WTC11 (cell line): ENCODE results near the gene HLA-DPA1. TPM values are rescaled to one million over a fixed set of nuclear protein-coding genes. Genes with fewer than 3 reads are reported as not detected.

Experiments
- ATAC-seq: fragments of 200-7000 bp; cut with Tn5 transposase; 2 replicates; pipeline ENCODE4 v1.10.0; 2021; ENCODE audit warnings: mild to moderate bottlenecking, moderate library complexity
- CTCF ChIA-PET: fragments of 300-600 bp; sonication (Branson Sonifier 250); formaldehyde crosslinking; loops from one replicate; lab custom pipeline; 2021; ENCODE audit warnings: antibody characterized with exemption; lab: Charles Lee
- POLR2A ChIA-PET: fragments of 350-600 bp; sonication (Branson Sonifier 250); formaldehyde crosslinking; loops from one replicate; lab custom pipeline; 2021; ENCODE audit warnings: antibody characterized with exemption; lab: Charles Lee
- DNase-seq: peaks from one replicate; pipeline ENCODE4 v3.0.0; 2021; ENCODE audit warnings: low spot score
- H3K27ac Mint-ChIP-seq: 2 replicates; pipeline ENCODE4 v1.8.0; 2021; ENCODE audit warnings: mixed read lengths
- H3K27me3 Mint-ChIP-seq: 2 replicates; pipeline ENCODE4 v1.8.0; 2021; ENCODE audit warnings: low read depth, mild to moderate bottlenecking, moderate library complexity, mixed read lengths
- H3K36me3 Mint-ChIP-seq: 2 replicates; pipeline ENCODE4 v1.8.0; 2021; ENCODE audit warnings: mixed read lengths
- H3K4me1 Mint-ChIP-seq: 2 replicates; pipeline ENCODE4 v1.8.0; 2022; ENCODE audit warnings: mixed read lengths
- H3K4me3 Mint-ChIP-seq: 2 replicates; pipeline ENCODE4 v1.8.0; 2021; ENCODE audit warnings: mild to moderate bottlenecking, moderate library complexity, mixed read lengths
- H3K9me3 Mint-ChIP-seq: 2 replicates; pipeline ENCODE4 v1.8.0; 2021; ENCODE audit warnings: mixed read lengths
- ETV6 ChIP-seq: sonication (generic); formaldehyde crosslinking; IDR thresholded peaks from 2 replicates; pipeline ENCODE4 v1.8.1; 2022; ENCODE audit warnings: mild to moderate bottlenecking, missing genetic modification reagents
- HMGA2 ChIP-seq: fragments of 250-450 bp; sonication (Bioruptor Pico); IDR thresholded peaks from 2 replicates; pipeline ENCODE4 v1.4.0; 2021; ENCODE audit warnings: mild to moderate bottlenecking, moderate library complexity
- JAZF1 ChIP-seq: fragments of 250-450 bp; sonication (Bioruptor Pico); IDR thresholded peaks from 2 replicates; pipeline ENCODE4 v1.9.0; 2021; ENCODE audit warnings: moderate library complexity, mild to moderate bottlenecking, inconsistent platforms
- NR2C2 ChIP-seq: sonication (generic); formaldehyde crosslinking; IDR thresholded peaks from 2 replicates; pipeline ENCODE4 v1.8.0; 2022; ENCODE audit warnings: mild to moderate bottlenecking, missing genetic modification reagents
- SMAD4 ChIP-seq: sonication (generic); formaldehyde crosslinking; IDR thresholded peaks from 2 replicates; pipeline ENCODE4 v1.8.0; 2022; ENCODE audit warnings: mild to moderate bottlenecking, missing genetic modification reagents
- ZBTB21 ChIP-seq: sonication (generic); formaldehyde crosslinking; IDR thresholded peaks from 2 replicates; pipeline ENCODE4 v1.8.1; 2023; ENCODE audit warnings: mild to moderate bottlenecking, missing genetic modification reagents, borderline replicate concordance
- total RNA-seq: library from RNA; stranded (reverse); gene quantifications from 3 replicates; pipeline ENCODE4 v1.2.3, GENCODE V29; 2021
- TF ChIP-seq, protein P1 (sequence below): fragments of 250-450 bp; sonication (Bioruptor Pico); IDR thresholded peaks from 2 replicates; pipeline ENCODE4 v1.9.0; 2021; ENCODE audit warnings: mild to moderate bottlenecking, borderline replicate concordance
- TF ChIP-seq, protein P2 (sequence below): fragments of 250-450 bp; sonication (Bioruptor Pico); IDR thresholded peaks from 2 replicates; pipeline ENCODE4 v2.1.2; 2022; ENCODE audit warnings: mild to moderate bottlenecking, moderate library complexity
- TF ChIP-seq, protein P3 (sequence below): fragments of 250-450 bp; sonication (Bioruptor Pico); conservative IDR thresholded peaks from 2 replicates; pipeline ENCODE4 v1.9.0; 2021; ENCODE audit warnings: mild to moderate bottlenecking
- TF ChIP-seq, protein P4 (sequence below): sonication (generic); formaldehyde crosslinking; IDR thresholded peaks from 2 replicates; pipeline ENCODE4 v1.8.0; 2022; ENCODE audit warnings: mild to moderate bottlenecking, missing genetic modification reagents
- TF ChIP-seq, protein P5 (sequence below): fragments of 250-450 bp; sonication (Bioruptor Pico); IDR thresholded peaks from 2 replicates; pipeline ENCODE4 v1.9.0; 2021; ENCODE audit warnings: moderate library complexity, mild to moderate bottlenecking, inconsistent platforms, borderline replicate concordance
- TF ChIP-seq, protein P6 (sequence below): sonication (generic); formaldehyde crosslinking; IDR thresholded peaks from 2 replicates; pipeline ENCODE4 v1.8.1; 2023; ENCODE audit warnings: mild to moderate bottlenecking, missing genetic modification reagents
- TF ChIP-seq, protein P7 (sequence below): sonication (generic); formaldehyde crosslinking; IDR thresholded peaks from 2 replicates; pipeline ENCODE4 v1.8.0; 2022; ENCODE audit warnings: mild to moderate bottlenecking, missing genetic modification reagents

The HLA-DPA1 gene
- total RNA-seq, 1 experiment from 2014 or later: 4.9 TPM

DNA sequence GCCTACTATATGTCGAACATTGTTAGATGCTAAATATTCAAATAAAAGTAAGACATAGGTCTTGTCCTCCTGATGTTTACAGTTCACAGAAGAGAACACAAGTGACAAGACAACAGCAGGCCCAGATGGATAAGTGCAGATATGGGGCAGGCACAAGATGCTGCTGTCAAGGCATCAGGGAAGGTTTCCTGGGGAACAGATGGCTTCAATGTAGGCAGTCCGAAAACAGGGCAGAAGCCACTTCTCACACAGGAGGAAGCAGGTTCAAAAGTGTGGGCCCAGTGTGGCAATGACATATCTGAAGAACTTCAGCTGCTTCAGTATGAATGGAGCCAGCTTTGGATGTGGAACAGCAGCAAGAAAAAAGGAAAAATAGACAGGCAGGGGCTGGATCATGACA lies 34.9 kb upstream of the HLA-DPA1 start:
- TF ChIP-seq JAZF1 (CRISPR knock-in tag) (no peak), ZBTB21 (CRISPR knock-in tag) (no peak), HMGA2 (CRISPR knock-in tag) (no peak), SMAD4 (CRISPR knock-in tag) (no peak)
- TF ChIP-seq, protein P1, sequence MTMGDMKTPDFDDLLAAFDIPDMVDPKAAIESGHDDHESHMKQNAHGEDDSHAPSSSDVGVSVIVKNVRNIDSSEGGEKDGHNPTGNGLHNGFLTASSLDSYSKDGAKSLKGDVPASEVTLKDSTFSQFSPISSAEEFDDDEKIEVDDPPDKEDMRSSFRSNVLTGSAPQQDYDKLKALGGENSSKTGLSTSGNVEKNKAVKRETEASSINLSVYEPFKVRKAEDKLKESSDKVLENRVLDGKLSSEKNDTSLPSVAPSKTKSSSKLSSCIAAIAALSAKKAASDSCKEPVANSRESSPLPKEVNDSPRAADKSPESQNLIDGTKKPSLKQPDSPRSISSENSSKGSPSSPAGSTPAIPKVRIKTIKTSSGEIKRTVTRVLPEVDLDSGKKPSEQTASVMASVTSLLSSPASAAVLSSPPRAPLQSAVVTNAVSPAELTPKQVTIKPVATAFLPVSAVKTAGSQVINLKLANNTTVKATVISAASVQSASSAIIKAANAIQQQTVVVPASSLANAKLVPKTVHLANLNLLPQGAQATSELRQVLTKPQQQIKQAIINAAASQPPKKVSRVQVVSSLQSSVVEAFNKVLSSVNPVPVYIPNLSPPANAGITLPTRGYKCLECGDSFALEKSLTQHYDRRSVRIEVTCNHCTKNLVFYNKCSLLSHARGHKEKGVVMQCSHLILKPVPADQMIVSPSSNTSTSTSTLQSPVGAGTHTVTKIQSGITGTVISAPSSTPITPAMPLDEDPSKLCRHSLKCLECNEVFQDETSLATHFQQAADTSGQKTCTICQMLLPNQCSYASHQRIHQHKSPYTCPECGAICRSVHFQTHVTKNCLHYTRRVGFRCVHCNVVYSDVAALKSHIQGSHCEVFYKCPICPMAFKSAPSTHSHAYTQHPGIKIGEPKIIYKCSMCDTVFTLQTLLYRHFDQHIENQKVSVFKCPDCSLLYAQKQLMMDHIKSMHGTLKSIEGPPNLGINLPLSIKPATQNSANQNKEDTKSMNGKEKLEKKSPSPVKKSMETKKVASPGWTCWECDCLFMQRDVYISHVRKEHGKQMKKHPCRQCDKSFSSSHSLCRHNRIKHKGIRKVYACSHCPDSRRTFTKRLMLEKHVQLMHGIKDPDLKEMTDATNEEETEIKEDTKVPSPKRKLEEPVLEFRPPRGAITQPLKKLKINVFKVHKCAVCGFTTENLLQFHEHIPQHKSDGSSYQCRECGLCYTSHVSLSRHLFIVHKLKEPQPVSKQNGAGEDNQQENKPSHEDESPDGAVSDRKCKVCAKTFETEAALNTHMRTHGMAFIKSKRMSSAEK (CRISPR knock-in tag): no peak
- TF ChIP-seq, protein P2, sequence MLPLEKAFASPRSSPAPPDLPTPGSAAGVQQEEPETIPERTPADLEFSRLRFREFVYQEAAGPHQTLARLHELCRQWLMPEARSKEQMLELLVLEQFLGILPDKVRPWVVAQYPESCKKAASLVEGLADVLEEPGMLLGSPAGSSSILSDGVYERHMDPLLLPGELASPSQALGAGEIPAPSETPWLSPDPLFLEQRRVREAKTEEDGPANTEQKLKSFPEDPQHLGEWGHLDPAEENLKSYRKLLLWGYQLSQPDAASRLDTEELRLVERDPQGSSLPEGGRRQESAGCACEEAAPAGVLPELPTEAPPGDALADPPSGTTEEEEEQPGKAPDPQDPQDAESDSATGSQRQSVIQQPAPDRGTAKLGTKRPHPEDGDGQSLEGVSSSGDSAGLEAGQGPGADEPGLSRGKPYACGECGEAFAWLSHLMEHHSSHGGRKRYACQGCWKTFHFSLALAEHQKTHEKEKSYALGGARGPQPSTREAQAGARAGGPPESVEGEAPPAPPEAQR (CRISPR knock-in tag): no peak
- TF ChIP-seq, protein P3, sequence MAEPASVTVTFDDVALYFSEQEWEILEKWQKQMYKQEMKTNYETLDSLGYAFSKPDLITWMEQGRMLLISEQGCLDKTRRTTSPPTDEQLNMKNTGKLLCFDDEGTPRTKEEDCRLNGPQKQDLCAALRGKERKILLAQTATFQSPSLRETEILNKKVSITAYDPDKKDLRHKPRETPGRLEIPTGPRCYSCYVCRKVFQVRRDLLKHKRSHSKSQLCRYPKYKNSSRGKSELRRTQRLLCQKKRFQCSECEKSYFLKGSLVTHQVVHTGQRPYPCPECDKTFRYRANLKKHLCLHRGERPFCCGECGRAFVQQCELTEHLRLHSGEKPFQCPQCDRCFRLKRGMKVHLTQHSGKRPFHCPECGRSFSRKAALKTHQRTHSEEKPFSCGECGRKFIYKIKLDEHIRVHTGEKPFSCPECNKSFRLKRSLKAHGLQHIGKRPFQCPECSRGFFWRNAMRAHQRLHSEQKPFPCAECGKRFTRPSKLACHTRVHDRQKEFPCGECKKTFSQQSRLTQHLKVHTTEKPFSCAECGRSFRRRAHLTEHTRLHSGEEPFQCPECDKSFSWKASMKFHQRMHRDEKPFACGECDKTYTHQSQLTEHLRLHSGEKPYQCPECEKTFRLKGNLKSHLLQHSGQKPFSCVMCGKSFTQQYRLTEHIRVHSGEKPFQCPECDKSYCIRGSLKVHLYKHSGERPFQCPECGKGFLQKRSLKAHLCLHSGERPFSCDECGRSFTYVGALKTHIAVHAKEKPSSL (CRISPR knock-in tag): no peak
- TF ChIP-seq, protein P4, sequence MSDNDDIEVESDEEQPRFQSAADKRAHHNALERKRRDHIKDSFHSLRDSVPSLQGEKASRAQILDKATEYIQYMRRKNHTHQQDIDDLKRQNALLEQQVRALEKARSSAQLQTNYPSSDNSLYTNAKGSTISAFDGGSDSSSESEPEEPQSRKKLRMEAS (CRISPR knock-in tag): no peak
- Mint-ChIP-seq H3K4me1 (no peaks in the 10 kb centered on the region), H3K27me3 (peaks cover 39% of the 10 kb centered on the region), H3K4me3 (no peak overlapping the region), H3K36me3 (0 out of 2 replicates have a peak, but pooled peaks cover 4% of the 10 kb centered on the region), H3K27ac (no peak overlapping the region), H3K9me3 (peaks cover 21% of the 10 kb centered on the region)
- no peak for ATAC-seq
- DNase-seq: no peak
- ChIA-PET CTCF (no interaction called here), POLR2A (no interaction called here)

DNA sequence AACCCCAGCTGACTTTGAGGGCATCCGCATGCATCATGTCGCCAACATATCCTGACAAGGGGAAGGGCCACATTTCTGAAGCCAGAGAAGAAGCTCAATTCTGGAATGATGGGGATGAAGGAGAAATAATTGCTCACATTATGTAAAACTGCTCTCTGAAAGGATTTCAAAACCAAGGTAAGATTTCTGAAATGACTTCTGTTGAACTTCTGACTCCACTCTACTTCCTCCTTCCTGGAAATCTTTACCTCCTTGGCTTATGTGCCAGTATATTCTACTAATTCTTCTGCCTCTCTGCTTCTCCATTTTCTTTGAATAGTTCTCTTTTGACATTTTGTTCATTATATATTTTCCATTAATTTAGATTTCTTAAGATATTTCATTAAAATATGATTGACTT lies 34.2 kb upstream of the HLA-DPA1 start:
- H3K27ac Mint-ChIP-seq: no peak overlapping the region
- DNase-seq (no peak), ATAC-seq (no peak)
- ChIA-PET POLR2A (interaction anchor here (0.6 kb wide), 1 partner anchor 243 kb away, joined by 3 read pairs; no protein-coding TSS in a partner anchor), CTCF (no interaction called here)
- no peak overlapping the region for H3K4me3 Mint-ChIP-seq
- no peaks in the 10 kb centered on the region for H3K4me1 Mint-ChIP-seq
- peaks cover 24% of the 10 kb centered on the region for H3K9me3 Mint-ChIP-seq
- H3K36me3 Mint-ChIP-seq: 0 out of 2 replicates have a peak, but pooled peaks cover 4% of the 10 kb centered on the region
- TF ChIP-seq, protein P5, sequence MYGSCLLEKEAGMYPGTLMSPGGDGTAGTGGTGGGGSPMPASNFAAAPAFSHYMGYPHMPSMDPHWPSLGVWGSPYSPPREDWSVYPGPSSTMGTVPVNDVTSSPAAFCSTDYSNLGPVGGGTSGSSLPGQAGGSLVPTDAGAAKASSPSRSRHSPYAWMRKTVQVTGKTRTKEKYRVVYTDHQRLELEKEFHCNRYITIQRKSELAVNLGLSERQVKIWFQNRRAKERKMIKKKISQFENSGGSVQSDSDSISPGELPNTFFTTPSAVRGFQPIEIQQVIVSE (CRISPR knock-in tag): no peak
- TF ChIP-seq, protein P6, sequence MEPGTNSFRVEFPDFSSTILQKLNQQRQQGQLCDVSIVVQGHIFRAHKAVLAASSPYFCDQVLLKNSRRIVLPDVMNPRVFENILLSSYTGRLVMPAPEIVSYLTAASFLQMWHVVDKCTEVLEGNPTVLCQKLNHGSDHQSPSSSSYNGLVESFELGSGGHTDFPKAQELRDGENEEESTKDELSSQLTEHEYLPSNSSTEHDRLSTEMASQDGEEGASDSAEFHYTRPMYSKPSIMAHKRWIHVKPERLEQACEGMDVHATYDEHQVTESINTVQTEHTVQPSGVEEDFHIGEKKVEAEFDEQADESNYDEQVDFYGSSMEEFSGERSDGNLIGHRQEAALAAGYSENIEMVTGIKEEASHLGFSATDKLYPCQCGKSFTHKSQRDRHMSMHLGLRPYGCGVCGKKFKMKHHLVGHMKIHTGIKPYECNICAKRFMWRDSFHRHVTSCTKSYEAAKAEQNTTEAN (CRISPR knock-in tag): no peak
- TF ChIP-seq JAZF1 (CRISPR knock-in tag): no peak
- TF ChIP-seq, protein P7, sequence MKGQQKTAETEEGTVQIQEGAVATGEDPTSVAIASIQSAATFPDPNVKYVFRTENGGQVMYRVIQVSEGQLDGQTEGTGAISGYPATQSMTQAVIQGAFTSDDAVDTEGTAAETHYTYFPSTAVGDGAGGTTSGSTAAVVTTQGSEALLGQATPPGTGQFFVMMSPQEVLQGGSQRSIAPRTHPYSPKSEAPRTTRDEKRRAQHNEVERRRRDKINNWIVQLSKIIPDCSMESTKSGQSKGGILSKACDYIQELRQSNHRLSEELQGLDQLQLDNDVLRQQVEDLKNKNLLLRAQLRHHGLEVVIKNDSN (CRISPR knock-in tag): no peak
- no peak for TF ChIP-seq NR2C2
- TF ChIP-seq ETV6: no peak
- H3K27me3 Mint-ChIP-seq: peaks cover 39% of the 10 kb centered on the region
